HG03378 (cell line): ENCODE measurements around the gene MBD1.
"Not testable (repeated sequence)": the region's sequence is repeated elsewhere in the genome, so short reads cannot be mapped to it uniquely, and the experiment has no call there.

Experiments used
- ATAC-seq: cut with Tn5 transposase; IDR thresholded peaks from one replicate; pipeline ENCODE4 v1.9.1; 2021; ENCODE audit warnings: mild to moderate bottlenecking, moderate library complexity; ENCODE audit not compliant: unreplicated experiment

Gene MBD1

GRCh38 chr18:50281295-50281971 is at the start of gene MBD1:
Gene MBD1, minus strand, starts transcription at chr18:50281523. Its CDS starts 1,531 bp downstream, at chr18:50279992.
- peak; percentile 82 for ATAC-seq

GRCh38 chr18:50330176-50330575 is 48.9 kb upstream of the MBD1 start:
- no peak for ATAC-seq

- ATAC-seq = no peak
Measured at GRCh38 chr18:50327983-50328382, 46.7 kb upstream of the MBD1 start.

- peak; percentile 60 for ATAC-seq
Measured at GRCh38 chr18:50320719-50321118, 39.4 kb upstream of the MBD1 start.

- ATAC-seq = peak; percentile 67
Measured at GRCh38 chr18:50315100-50315871, 34.0 kb upstream of the MBD1 start.

GRCh38 chr18:50313873-50314460 is 32.6 kb upstream of the MBD1 start:
- ATAC-seq = no peak

- peak; percentile 32 for ATAC-seq
Measured at GRCh38 chr18:50313031-50313607, 31.8 kb upstream of the MBD1 start.

GRCh38 chr18:50312296-50313030 is 31.1 kb upstream of the MBD1 start:
- peak; percentile 70 for ATAC-seq

GRCh38 chr18:50311650-50312049 is 30.3 kb upstream of the MBD1 start:
- no peak for ATAC-seq

GRCh38 chr18:50310080-50310479 is 28.8 kb upstream of the MBD1 start:
- ATAC-seq = no peak

- ATAC-seq = not testable (repeated sequence)
Measured at GRCh38 chr18:50308851-50309250, 27.5 kb upstream of the MBD1 start.

GRCh38 chr18:50307738-50308470 is 26.6 kb upstream of the MBD1 start:
- peak; percentile 85 for ATAC-seq

- ATAC-seq = no peak
Measured at GRCh38 chr18:50307400-50307737, 26.0 kb upstream of the MBD1 start.

GRCh38 chr18:50306944-50307343 is 25.6 kb upstream of the MBD1 start:
- ATAC-seq = no peak

GRCh38 chr18:50301074-50301473 is 19.8 kb upstream of the MBD1 start:
- no peak for ATAC-seq

GRCh38 chr18:50299626-50300388 is 18.5 kb upstream of the MBD1 start:
- ATAC-seq = no peak

GRCh38 chr18:50298443-50299284 is 17.3 kb upstream of the MBD1 start:
- no peak for ATAC-seq

GRCh38 chr18:50297621-50298442 is 16.5 kb upstream of the MBD1 start:
- ATAC-seq = peak; percentile 99
